Measurements from ENCODE around the gene ART3. TPM values are rescaled to one million over a fixed set of nuclear protein-coding genes. Genes with fewer than 3 reads are reported as not detected.

ART3 gene
- total RNA-seq (2014; rRNA removed; shearing (Covaris generic)) (not detected in 2 replicates), total RNA-seq (2022) (not detected in 2 replicates), Bru-seq, nascent RNA (percentile 3 among the genes with signal in this experiment), BruChase-seq, experiment 1, labeled RNA remaining after a 6-hour chase (not detected), BruChase-seq, experiment 2, labeled RNA remaining after a 2-hour chase (not detected)
- long read RNA-seq = 0 reads

GRCh38 chr4:76074468-76074867 lies at the start of gene ART3:
Gene ART3, plus strand, starts transcription at chr4:76074709. Its CDS starts 1,181 bp downstream, at chr4:76075890.
- Histone ChIP-seq H2AFZ (ENCODE audit: low read length) (no peak within 1 kb of the TSS), H3K4me1 (ENCODE audit: insufficient read depth, low read length, poor library complexity, severe bottlenecking) (no peaks in the 10 kb centered on the region), H3K36me3 (ENCODE audit: insufficient read depth, low read length) (no peaks in the 10 kb centered on the region), H3K4me2 (ENCODE audit: low read length) (no peak within 1 kb of the TSS), H4K20me1 (ENCODE audit: insufficient read depth, low read length) (no peaks in the 10 kb centered on the region), H3K27ac (ENCODE audit: low read depth, low read length, poor library complexity, severe bottlenecking) (no peak within 1 kb of the TSS), H3K79me2 (ENCODE audit: insufficient read depth, low read depth, low read length) (no peaks in the 10 kb centered on the region), H3K9me3 (ENCODE audit: low read length) (no peaks in the 10 kb centered on the region), H3K4me3 (ENCODE audit: low read depth, low read length, poor library complexity, severe bottlenecking) (no peak within 1 kb of the TSS), H3K9me2 (ENCODE audit: insufficient read depth, low read length) (no peaks in the 10 kb centered on the region)
- no TSS peak for BruUV-seq (replicated peaks)
- POLR2A ChIA-PET = no interaction called here
- TF ChIP-seq EZH2phosphoT487 (IDR thresholded peaks at IDR 0.05; ENCODE audit: borderline replicate concordance, low read depth, low read length) (no peak), CTCF (conservative IDR thresholded peaks at IDR 0.05; ENCODE audit: low read length) (no peak)
- CTCF ChIA-PET (ENCODE audit: unreplicated experiment) = no interaction called here
- DNase-seq (ENCODE audit: low spot score) = no peak
- intact Hi-C loops (cut with micrococcal nuclease; ENCODE audit: unreplicated experiment) = no loop called here

DNA sequence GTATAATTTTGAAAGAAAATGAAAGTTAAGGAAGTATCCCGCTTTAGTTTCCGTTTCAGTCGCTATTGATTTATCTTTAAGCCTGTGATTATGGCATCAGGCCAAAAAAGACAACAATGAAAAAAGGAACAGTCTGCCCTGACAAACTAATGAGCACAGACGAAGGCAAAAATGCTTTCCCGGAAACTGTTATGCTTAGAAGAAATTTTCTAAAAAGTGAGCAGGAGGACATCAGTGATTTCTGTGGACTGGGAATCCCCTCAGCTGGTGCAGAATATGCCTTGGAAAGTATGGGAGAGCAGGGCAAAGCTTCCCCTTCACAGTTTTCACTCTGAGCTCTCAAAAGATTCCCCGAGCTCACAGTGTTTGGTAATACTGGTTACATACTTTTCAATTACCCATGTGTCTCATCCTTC lies 46.2 kb upstream of the ART3 start:
- Histone ChIP-seq H3K9me2 (ENCODE audit: insufficient read depth, low read length) (no peaks in the 10 kb centered on the region), H3K4me1 (ENCODE audit: insufficient read depth, low read length, poor library complexity, severe bottlenecking) (no peaks in the 10 kb centered on the region), H3K4me2 (ENCODE audit: low read length) (no peak overlapping the region), H3K9me3 (ENCODE audit: low read length) (no peaks in the 10 kb centered on the region), H3K27ac (ENCODE audit: low read depth, low read length, poor library complexity, severe bottlenecking) (no peak overlapping the region), H3K36me3 (ENCODE audit: insufficient read depth, low read length) (no peaks in the 10 kb centered on the region), H4K20me1 (ENCODE audit: insufficient read depth, low read length) (no peaks in the 10 kb centered on the region), H2AFZ (ENCODE audit: low read length) (no peak overlapping the region), H3K4me3 (ENCODE audit: low read depth, low read length, poor library complexity, severe bottlenecking) (no peak overlapping the region), H3K79me2 (ENCODE audit: insufficient read depth, low read depth, low read length) (no peaks in the 10 kb centered on the region)
- DNase-seq (ENCODE audit: low spot score) = no peak
- ChIA-PET POLR2A (no interaction called here), CTCF (ENCODE audit: unreplicated experiment) (no interaction called here)
- no peak for TF ChIP-seq CTCF (conservative IDR thresholded peaks at IDR 0.05; ENCODE audit: low read length)
- no peak for TF ChIP-seq EZH2phosphoT487 (IDR thresholded peaks at IDR 0.05; ENCODE audit: borderline replicate concordance, low read depth, low read length)
- BruUV-seq (replicated peaks) = no TSS peak
- intact Hi-C loops (cut with micrococcal nuclease; ENCODE audit: unreplicated experiment) = no loop called here

DNA sequence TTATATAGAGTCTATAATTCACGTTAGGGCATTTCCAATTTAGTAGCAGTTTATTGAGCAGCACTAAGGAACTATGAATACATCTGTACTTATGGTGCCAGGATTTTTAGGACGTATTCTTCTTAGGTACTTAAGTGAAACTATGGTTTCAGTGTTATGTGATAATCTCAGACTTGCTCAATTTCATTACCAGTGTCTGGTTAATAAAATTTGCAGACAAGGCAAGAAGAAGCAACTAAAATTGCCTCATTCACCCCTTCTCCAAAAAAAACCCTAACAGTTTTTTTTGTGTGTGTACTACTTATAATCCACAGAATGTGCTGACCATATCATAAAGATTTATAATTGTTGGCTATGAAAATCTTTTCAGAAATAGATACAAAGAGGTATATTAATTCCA lies 45.2 kb upstream of the ART3 start:
- Histone ChIP-seq H3K79me2 (ENCODE audit: insufficient read depth, low read depth, low read length) (no peaks in the 10 kb centered on the region), H3K27ac (ENCODE audit: low read depth, low read length, poor library complexity, severe bottlenecking) (no peak overlapping the region), H2AFZ (ENCODE audit: low read length) (no peak overlapping the region), H3K36me3 (ENCODE audit: insufficient read depth, low read length) (no peaks in the 10 kb centered on the region), H3K9me3 (ENCODE audit: low read length) (no peaks in the 10 kb centered on the region), H3K4me2 (ENCODE audit: low read length) (no peak overlapping the region), H3K9me2 (ENCODE audit: insufficient read depth, low read length) (no peaks in the 10 kb centered on the region), H4K20me1 (ENCODE audit: insufficient read depth, low read length) (no peaks in the 10 kb centered on the region), H3K4me3 (ENCODE audit: low read depth, low read length, poor library complexity, severe bottlenecking) (no peak overlapping the region), H3K4me1 (ENCODE audit: insufficient read depth, low read length, poor library complexity, severe bottlenecking) (no peaks in the 10 kb centered on the region)
- ChIA-PET POLR2A (no interaction called here), CTCF (ENCODE audit: unreplicated experiment) (no interaction called here)
- TF ChIP-seq EZH2phosphoT487 (IDR thresholded peaks at IDR 0.05; ENCODE audit: borderline replicate concordance, low read depth, low read length) (no peak), CTCF (conservative IDR thresholded peaks at IDR 0.05; ENCODE audit: low read length) (no peak)
- DNase-seq (ENCODE audit: low spot score) = no peak
- intact Hi-C loops (cut with micrococcal nuclease; ENCODE audit: unreplicated experiment) = no loop called here
- no TSS peak for BruUV-seq (replicated peaks)

Data from OCI-LY7 (cell line).